Islet precursor cell (in vitro differentiated cells): ENCODE results near the gene SEZ6L.

ENCODE experiments used
- DNase-seq: peaks from one replicate; pipeline ENCODE4 v3.0.0-alpha.2; 2018

Gene SEZ6L

DNA sequence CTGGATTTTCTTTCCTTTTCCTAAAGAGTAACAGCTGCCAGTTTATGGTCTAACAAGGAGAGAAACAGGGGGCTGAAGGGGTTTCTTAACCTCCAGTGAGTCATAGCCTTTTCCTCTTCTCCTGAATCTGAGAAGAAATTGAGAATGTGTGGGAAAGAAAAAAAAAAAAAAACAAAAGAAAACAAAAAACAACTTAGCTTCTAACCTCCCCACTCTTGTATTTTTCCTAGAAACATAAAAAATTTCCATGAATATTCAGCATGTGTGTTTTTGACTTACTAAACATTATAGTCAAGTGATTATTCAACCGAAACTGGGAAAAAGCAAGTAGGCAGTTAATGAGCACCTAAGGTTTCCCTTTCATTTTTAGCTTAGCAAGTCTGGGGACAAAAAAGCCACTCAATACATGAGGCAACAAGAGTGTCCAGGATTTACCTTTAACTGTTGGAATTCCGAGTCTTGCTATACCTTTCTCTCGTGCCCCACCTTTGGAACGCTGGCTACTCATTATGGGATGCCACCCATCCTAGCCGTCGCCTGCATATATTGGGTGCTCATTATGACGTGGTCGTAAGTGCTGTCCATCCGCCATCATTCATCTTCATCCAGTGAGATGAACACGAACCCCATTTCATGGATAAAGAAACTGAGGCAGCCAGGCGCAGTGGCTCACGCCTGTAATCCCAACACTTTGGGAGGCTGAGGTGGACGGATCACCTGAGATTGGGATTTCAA lies 262.2 kb downstream of the SEZ6L start:
- DNase-seq = no peak

DNA sequence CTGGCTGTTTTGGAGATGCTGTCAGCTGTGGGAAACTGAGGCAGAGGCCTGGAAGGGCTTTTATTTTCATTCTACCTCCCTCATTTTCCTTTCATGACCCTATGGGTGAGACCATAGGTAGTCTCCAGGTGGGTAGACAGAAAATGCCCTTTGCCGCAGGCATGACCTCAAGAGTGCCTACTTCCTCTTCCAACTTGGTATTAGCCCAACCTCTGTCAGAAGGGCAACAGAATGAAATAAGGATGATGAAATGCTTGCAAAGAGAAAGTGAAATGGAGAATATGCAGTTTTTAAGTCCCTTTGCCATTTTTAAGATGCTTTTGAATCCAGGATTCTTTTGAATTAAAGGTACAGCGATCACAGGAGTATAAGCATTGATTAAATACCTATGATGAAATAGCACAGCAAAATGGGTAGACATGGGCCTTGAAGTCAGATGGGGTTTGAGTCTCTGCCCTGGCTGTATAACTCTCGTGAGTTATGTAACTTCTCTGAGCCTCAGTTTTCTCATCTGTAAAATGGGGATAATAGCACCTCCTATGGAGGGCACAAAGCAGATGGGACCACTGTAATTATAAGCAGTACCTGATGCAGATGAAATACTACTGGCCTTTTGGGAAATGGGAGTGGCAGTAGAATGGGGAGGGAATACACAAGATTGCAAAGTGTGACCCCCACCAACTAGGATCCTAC lies 263.5 kb downstream of the SEZ6L start:
- DNase-seq = no peak
